Stimulated activated CD4-positive, alpha-beta T cell treated with anti-CD3 and anti-CD28 coated beads, Interleukin-4, amount 100 ng/mL, for 1 hour (primary cell): Measurements from ENCODE around the gene EDRF1.

Experiments
- DNase-seq: peaks from one replicate; pipeline ENCODE4 v3.0.0-alpha.2; 2020

EDRF1 gene

GRCh38 chr10:125788156-125789034 lies 68.9 kb downstream of the EDRF1 start:
- DNase-seq = no peak

GRCh38 chr10:125792342-125793300 lies 73.1 kb downstream of the EDRF1 start:
- DNase-seq = no peak

DNA sequence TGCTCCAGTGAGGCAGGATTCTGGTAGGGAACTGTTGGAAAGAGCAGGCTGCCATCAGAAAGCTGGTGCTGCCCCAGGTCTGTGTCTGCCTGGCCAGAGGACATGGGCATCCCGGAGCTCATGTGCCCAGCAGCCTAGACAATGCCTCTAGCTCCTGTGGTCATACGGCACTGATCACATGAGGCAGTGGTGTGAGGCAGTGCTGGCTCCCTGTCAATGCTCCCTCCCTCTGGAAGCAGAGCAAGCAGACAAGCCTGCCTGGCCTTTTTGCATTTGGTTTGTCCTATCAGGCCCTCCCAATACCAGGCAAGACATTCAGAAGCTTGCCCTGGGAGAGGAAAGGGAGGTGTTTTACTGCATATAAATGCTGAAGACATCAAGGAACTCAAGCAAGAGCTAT lies 75.6 kb downstream of the EDRF1 start:
- DNase-seq = no peak

- DNase-seq = no peak
Measured at GRCh38 chr10:125795637-125796190, 76.2 kb downstream of the EDRF1 start.

- no peak for DNase-seq
Measured at GRCh38 chr10:125797424-125797823, 77.9 kb downstream of the EDRF1 start.

DNA sequence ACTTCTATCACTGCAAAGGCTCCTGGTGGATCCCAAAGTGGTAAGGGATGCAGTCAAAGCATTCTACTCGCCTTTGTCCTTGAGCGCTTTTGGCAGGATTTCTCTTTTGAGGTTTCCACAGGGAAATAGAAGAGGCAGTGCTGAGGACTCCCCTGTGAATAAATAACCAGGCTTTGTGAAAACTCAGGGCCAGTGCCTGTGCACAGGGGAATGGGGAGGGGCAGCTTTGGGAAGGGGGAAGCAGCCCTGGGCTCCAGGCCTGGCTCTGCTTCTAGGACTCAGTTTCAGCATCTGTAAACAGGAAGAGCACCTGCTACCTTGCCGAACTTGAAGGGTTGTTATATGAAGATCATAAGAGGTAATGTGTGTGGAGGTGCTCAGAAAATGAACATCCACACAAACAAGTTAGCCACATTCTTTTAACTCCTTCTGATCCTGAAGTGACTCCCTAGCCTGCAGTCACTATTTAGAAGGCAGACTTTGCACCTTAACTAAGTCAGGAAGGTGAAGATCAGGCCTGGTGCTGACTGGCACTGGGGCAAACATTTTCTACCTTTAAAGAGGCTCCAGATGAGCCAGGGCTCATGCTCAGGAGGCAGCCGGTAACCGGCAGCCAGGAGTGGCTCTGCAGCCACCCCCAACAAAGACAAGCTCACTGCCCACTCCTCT lies 78.6 kb downstream of the EDRF1 start:
- DNase-seq = no peak

DNA sequence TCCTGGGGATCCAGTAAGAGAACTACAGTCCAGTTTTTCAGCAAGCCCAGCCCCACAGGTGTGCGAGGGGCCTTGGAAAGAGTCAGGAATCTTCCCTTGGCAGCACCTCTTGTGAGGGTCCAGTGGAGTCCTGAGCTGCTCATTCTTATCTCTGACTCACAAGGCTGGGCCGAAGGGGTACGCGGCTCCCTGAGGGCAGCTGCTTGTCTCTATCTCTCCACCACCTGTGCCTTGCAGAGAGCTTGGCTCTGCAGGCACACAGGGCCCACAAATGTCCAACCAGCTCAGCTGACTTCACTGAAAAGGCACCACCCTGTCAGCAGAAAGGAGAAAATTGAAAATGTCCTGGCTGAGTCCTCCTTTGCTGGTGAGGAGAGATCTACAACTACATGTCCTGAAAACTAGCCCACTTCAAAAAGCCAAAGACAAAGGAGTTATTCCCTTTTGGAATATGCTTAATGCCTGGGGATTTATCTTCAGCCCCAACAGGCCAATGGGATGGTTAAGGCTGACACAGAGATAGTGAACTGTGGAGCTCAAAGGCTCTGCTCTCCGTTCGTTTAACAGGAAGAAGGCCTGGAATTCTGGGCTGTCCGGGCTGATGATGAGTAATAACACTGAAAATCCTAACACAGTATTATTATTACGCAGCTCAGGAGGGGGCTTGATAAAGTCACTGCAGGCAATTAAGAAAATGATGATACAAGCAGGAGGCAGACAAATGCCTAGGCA lies 80.1 kb downstream of the EDRF1 start:
- no peak for DNase-seq

DNA sequence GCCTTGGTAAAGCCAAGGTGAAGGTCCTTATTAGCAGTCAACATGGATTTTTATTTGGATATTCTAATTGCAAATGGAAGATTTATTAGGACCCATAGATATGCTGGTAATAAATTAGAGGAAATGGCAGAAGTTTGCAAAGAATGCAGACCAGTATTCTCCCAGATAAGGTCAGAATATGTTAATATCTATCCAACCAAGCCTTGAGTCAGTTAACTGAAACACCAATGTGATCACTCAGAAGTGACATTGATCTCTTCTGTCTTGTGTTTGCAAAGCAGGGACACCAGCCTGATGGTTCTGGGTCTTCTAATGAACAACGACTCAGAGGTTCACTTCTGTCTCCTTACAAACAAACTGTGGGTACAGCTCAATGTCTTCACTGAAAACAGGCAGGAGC lies 82.1 kb downstream of the EDRF1 start:
- no peak for DNase-seq

- DNase-seq = no peak
Measured at GRCh38 chr10:125802131-125802530, 82.6 kb downstream of the EDRF1 start.

- no peak for DNase-seq
Measured at GRCh38 chr10:125802739-125803138, 83.2 kb downstream of the EDRF1 start.

DNA sequence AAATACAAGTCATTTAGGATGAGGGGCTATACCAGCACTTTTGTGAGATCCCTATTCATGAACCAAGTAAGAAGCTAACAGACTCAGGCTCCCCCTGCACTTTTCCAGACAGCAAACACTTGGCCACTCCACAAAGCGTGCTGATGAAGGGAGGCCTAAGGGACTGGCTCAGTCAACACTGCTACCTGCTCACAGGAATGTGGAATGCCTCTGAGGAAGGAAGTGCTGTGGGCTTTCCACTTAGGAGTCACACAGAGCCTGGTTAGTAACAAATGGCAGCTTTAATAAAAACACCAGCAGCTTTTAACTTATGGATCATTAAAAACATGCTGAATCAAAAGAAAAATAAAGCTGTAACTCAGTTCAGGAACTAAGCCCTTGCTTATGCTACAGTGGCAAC lies 88.5 kb downstream of the EDRF1 start:
- no peak for DNase-seq

DNA sequence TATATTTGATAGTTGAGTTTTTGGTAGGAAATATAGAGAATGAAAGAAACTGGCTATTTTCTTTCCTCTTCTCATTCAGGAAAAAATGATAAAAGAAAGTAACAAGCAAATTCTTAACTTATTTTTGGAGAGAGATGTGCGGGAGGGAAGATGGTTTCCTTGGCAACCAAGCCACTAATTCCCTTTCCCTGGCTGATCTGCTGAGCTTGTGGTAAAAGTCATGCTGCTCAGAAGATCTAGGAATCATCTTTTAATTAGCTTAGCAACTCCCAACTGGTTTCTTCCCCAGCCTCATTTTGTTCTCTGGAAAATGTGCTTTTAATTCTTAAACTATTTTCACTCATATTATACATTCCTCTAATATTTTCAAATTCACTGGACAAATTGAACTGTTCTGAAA lies 91.7 kb downstream of the EDRF1 start:
- DNase-seq = no peak

- DNase-seq = no peak
Measured at GRCh38 chr10:125812128-125812750, 92.7 kb downstream of the EDRF1 start.
